GM12891 (cell line): ENCODE data around the gene ACSBG1.

Experiments used
- DNase-seq: peaks from one replicate; pipeline ENCODE4 v3.0.0; 2011; ENCODE audit warnings: low spot score; ENCODE audit not compliant: insufficient read length
- FAIRE-seq: peaks from 2 replicates; lab custom pipeline; 2011; peaks lifted over from hg19 to GRCh38; lab: Jason Lieb, UNC
- PAX5 ChIP-seq: IDR thresholded peaks from 2 replicates; pipeline ENCODE4 v1.6.1; 2011; ENCODE audit warnings: low read length, moderate library complexity, mild to moderate bottlenecking; ENCODE audit not compliant: insufficient read depth, severe bottlenecking
- POLR2A ChIP-seq: IDR thresholded peaks from 2 replicates; pipeline ENCODE4 v1.6.1; 2011; ENCODE audit warnings: low read depth, low read length, control low read depth
- POLR2AphosphoS5 ChIP-seq: IDR thresholded peaks from 2 replicates; pipeline ENCODE4 v1.6.1; 2011; ENCODE audit warnings: low read depth, low read length, control low read depth
- POU2F2 ChIP-seq: IDR thresholded peaks from 2 replicates; pipeline ENCODE4 v1.6.1; 2011; ENCODE audit warnings: low read depth, mild to moderate bottlenecking, control low read depth, low read length, moderate library complexity
- SPI1 ChIP-seq: IDR thresholded peaks from 2 replicates; pipeline ENCODE4 v1.6.1; 2011; ENCODE audit warnings: low read depth, low read length, control low read depth
- TAF1 ChIP-seq: IDR thresholded peaks from 2 replicates; pipeline ENCODE4 v1.6.1; 2011; ENCODE audit warnings: low read depth, low read length, control low read depth

Gene ACSBG1

DNA sequence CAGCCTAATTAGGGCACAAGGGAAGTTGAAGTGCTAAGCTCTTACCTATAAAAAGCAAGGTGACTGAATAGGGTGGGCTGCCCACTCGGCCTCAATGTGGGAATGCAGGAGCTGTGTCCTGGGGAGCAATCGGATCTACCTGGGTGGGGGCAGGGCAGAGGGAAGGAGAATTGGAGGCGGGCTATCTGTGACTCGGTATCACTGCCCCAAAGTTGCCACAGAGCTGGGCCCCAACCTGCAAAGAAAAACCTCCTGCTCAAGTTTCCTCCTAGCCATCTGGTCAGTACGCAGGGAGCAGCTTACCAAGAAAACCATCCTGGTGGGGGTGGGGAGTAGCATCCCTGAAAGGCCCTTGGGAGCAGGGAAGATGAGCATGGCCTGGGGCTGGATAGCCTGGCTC is 113.8 kb downstream of the ACSBG1 start:
- TF ChIP-seq POU2F2 (no peak), POLR2AphosphoS5 (no peak), PAX5 (no peak), SPI1 (no peak), TAF1 (no peak), POLR2A (no peak)
- DNase-seq = no peak
- no peak for FAIRE-seq
